Trophoblast cell (in vitro differentiated cells and primary cell): ENCODE results near the gene LAMP1.
"Not testable (repeated sequence)": the region's sequence is repeated elsewhere in the genome, so short reads cannot be mapped to it uniquely, and the experiment has no call there.

Source experiments
- DNase-seq, 2 donors: peaks; one replicate each; pipeline ENCODE4 v3.0.0-alpha.2; 2016
- H2AFZ ChIP-seq: 2 replicates; pipeline ENCODE4 v1.6.1; 2013; ENCODE audit warnings: low read length, moderate library complexity, mild to moderate bottlenecking; ENCODE audit not compliant: insufficient read depth, poor library complexity
- H2AK5ac ChIP-seq: 2 replicates; pipeline ENCODE4 v1.6.1; 2013; ENCODE audit warnings: mild to moderate bottlenecking, low read length
- H2BK120ac ChIP-seq: 2 replicates; pipeline ENCODE4 v1.6.1; 2013; ENCODE audit warnings: low read length, mild to moderate bottlenecking, moderate library complexity; ENCODE audit not compliant: insufficient read depth, poor library complexity
- H2BK12ac ChIP-seq: 2 replicates; pipeline ENCODE4 v1.6.1; 2013; ENCODE audit warnings: mild to moderate bottlenecking, low read length, moderate library complexity
- H2BK5ac ChIP-seq: 2 replicates; pipeline ENCODE4 v1.6.1; 2013; ENCODE audit warnings: low read length, low read depth, moderate library complexity, mild to moderate bottlenecking; ENCODE audit not compliant: poor library complexity
- H3K14ac ChIP-seq: 2 replicates; pipeline ENCODE4 v1.6.1; 2013; ENCODE audit warnings: mild to moderate bottlenecking, low read length
- H3K18ac ChIP-seq: 2 replicates; pipeline ENCODE4 v1.6.1; 2013; ENCODE audit warnings: mild to moderate bottlenecking, low read length
- H3K23ac ChIP-seq: 2 replicates; pipeline ENCODE4 v1.6.1; 2013; ENCODE audit warnings: low read length
- H3K27ac ChIP-seq: 2 replicates; pipeline ENCODE4 v1.5.1; 2013; ENCODE audit warnings: low read depth, mild to moderate bottlenecking, inconsistent platforms, low read length, moderate library complexity
- H3K27me3 ChIP-seq: 2 replicates; pipeline ENCODE4 v1.6.1; 2013; ENCODE audit warnings: inconsistent platforms, mild to moderate bottlenecking, low read length, moderate library complexity; ENCODE audit not compliant: insufficient read depth
- H3K36me3 ChIP-seq, 2 experiments: 1 replicate in 1 of 2; 2 replicates in 1 of 2; pipeline ENCODE4 v1.6.1; 2013; ENCODE audit warnings: low read length in 2 of 2, mild to moderate bottlenecking in 2 of 2, moderate library complexity in 1 of 2; ENCODE audit not compliant: insufficient read depth in 2 of 2, control insufficient read depth in 1 of 2
- H3K4ac ChIP-seq: 2 replicates; pipeline ENCODE4 v1.6.1; 2013; ENCODE audit warnings: low read depth, mild to moderate bottlenecking, low read length, moderate library complexity
- H3K4me1 ChIP-seq, 2 experiments: 1 replicate in 1 of 2; 2 replicates in 1 of 2; pipeline ENCODE4 v1.6.1; 2013; ENCODE audit warnings: low read length in 2 of 2, mild to moderate bottlenecking in 2 of 2, moderate library complexity in 1 of 2; ENCODE audit not compliant: insufficient read depth in 2 of 2, control insufficient read depth in 1 of 2
- H3K4me2 ChIP-seq: 2 replicates; pipeline ENCODE4 v1.6.1; 2013; ENCODE audit warnings: inconsistent platforms, mild to moderate bottlenecking, low read length, moderate library complexity
- H3K4me3 ChIP-seq: 2 replicates; pipeline ENCODE4 v1.5.1; 2013; ENCODE audit warnings: mild to moderate bottlenecking, low read depth, low read length, inconsistent platforms
- H3K79me1 ChIP-seq: one replicate; pipeline ENCODE4 v1.6.1; 2013; ENCODE audit warnings: low read length
- H3K79me2 ChIP-seq: 2 replicates; pipeline ENCODE4 v1.6.1; 2013; ENCODE audit warnings: low read length, mild to moderate bottlenecking; ENCODE audit not compliant: control insufficient read depth, insufficient read depth, poor library complexity
- H3K9ac ChIP-seq: 2 replicates; pipeline ENCODE4 v1.6.1; 2013; ENCODE audit warnings: mild to moderate bottlenecking, low read length
- H3K9me3 ChIP-seq: 2 replicates; pipeline ENCODE4 v1.6.1; 2013; ENCODE audit warnings: low read depth, mild to moderate bottlenecking, control low read depth, inconsistent platforms, low read length; ENCODE audit not compliant: insufficient read depth
- H4K12ac ChIP-seq: 2 replicates; pipeline ENCODE4 v1.6.1; 2013; ENCODE audit warnings: low read depth, mild to moderate bottlenecking, low read length, moderate library complexity
- H4K8ac ChIP-seq: 2 replicates; pipeline ENCODE4 v1.6.1; 2013; ENCODE audit warnings: low read depth, mild to moderate bottlenecking, low read length, moderate library complexity
- H4K91ac ChIP-seq: one replicate; pipeline ENCODE4 v1.6.1; 2013; ENCODE audit warnings: low read depth, mild to moderate bottlenecking, low read length, moderate library complexity
- WGBS: extraction: QIAGEN DNeasy Blood & Tissue Kit; methylation state at CpG from one replicate; pipeline ENCODE4 v1.1.7; 2013; ENCODE audit warnings: missing lambda C conversion rate; ENCODE audit not compliant: insufficient read length, insufficient coverage; ENCODE audit errors: extremely low coverage; 5-methylcytosine and 5-hydroxymethylcytosine counted together

Gene LAMP1

DNA sequence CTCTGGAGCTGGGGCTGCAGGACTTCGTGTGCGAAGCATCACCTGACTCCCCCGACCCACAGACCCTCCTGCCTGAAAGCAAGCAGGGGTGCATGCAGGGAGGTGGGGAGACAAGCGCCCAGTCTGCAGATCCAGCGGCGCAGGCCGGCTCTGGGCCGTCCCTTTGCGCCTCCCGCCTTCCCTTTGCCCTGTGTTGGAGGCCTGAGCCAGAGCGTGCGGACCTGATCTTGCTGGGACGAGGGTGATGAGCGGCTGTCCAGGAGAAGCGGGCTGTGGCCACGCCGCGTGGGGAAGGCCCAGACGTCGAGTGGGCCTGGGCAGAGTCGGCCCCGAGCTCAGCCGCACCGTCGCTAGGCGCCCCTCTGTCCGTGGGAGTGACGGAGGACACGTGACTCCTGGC lies 72.2 kb downstream of the LAMP1 start:
- Histone ChIP-seq H2BK5ac (no peak overlapping the region), H4K8ac (no peak overlapping the region), H4K12ac (no peak overlapping the region), H3K4me1 (peaks cover 3 to 5% of the 10 kb centered on the region in 2 experiments), H2AK5ac (no peak overlapping the region), H3K27ac (no peak overlapping the region), H3K79me2 (no peaks in the 10 kb centered on the region), H3K14ac (no peak overlapping the region), H4K91ac (no peak overlapping the region), H3K4ac (no peak overlapping the region), H3K36me3 (no peaks in the 10 kb centered on the region), H3K9ac (no peak overlapping the region), H3K4me3 (no peak overlapping the region), H2AFZ (no peak overlapping the region), H3K23ac (no peak overlapping the region), H3K9me3 (no peaks in the 10 kb centered on the region), H3K79me1 (no peaks in the 10 kb centered on the region), H2BK120ac (no peak overlapping the region), H3K27me3 (no peaks in the 10 kb centered on the region), H3K18ac (no peak overlapping the region), H3K4me2 (no peak overlapping the region), H2BK12ac (no peak overlapping the region)
- no CpG with 5 or more reads among the region's 29 CpGs for WGBS
- DNase-seq: no peak

DNA sequence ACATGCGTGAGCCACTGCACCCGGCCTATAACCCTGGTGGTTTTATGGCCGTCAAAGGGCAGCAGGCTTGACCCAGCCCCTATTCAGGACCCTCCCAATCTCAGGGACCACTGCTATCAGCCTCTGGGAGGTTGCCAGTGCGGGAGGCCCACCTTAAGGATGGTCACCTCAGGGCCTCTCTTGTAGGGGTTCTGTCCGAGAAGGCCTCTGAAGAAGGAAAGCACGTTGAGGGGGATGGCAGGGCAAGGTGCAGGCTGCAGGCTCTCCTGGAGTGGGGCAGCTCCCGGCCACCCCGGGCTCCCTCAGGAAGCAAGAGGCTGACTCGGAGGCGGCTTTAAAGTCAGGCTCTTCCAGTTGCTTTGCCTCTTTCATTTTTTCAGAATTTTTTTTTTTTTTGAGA lies 72.8 kb downstream of the LAMP1 start:
- no peak overlapping the region for H2BK120ac ChIP-seq
- no peak overlapping the region for H3K9ac ChIP-seq
- DNase-seq: no peak
- no peak overlapping the region for H4K91ac ChIP-seq
- no peak overlapping the region for H2AFZ ChIP-seq
- H3K36me3 ChIP-seq: no peaks in the 10 kb centered on the region
- no peaks in the 10 kb centered on the region for H3K27me3 ChIP-seq
- no peak overlapping the region for H3K4me3 ChIP-seq
- WGBS: no CpG with 5 or more reads among the region's 10 CpGs
- H4K12ac ChIP-seq: no peak overlapping the region
- H2AK5ac ChIP-seq: no peak overlapping the region
- H3K4ac ChIP-seq: no peak overlapping the region
- no peak overlapping the region for H3K4me2 ChIP-seq
- H3K79me2 ChIP-seq: no peaks in the 10 kb centered on the region
- H3K14ac ChIP-seq: no peak overlapping the region
- H3K27ac ChIP-seq: no peak overlapping the region
- no peaks in the 10 kb centered on the region for H3K9me3 ChIP-seq
- H3K18ac ChIP-seq: no peak overlapping the region
- H2BK5ac ChIP-seq: no peak overlapping the region
- no peak overlapping the region for H4K8ac ChIP-seq
- H3K23ac ChIP-seq: no peak overlapping the region
- H3K4me1 ChIP-seq: peaks cover 3 to 5% of the 10 kb centered on the region in 2 experiments
- no peaks in the 10 kb centered on the region for H3K79me1 ChIP-seq
- no peak overlapping the region for H2BK12ac ChIP-seq

DNA sequence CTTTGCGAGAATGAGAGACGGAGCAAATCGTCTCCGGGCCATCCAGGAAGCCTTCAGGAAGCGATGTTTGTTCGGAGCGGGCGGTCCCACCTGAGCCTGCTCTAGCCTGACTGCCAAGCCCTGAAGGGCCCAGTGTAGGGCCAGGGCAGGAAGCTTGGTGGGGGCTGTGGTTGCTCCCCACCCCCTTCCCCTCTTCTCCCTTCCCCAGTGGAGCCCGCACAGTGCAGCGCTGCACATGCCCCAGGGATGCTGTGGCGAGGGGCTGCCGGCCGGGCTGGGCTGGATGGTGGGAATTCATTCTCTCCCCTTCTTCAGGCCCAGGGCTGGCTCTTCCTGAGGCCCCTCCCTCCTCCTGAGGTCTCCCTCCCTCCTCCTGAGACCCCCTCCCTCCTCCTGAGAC lies 74.0 kb downstream of the LAMP1 start:
- Histone ChIP-seq H3K9ac (no peak overlapping the region), H3K4ac (no peak overlapping the region), H2BK12ac (no peak overlapping the region), H3K27ac (no peak overlapping the region), H3K36me3 (no peaks in the 10 kb centered on the region), H2BK5ac (no peak overlapping the region), H3K23ac (no peak overlapping the region), H3K9me3 (no peaks in the 10 kb centered on the region), H2BK120ac (no peak overlapping the region), H3K4me2 (no peak overlapping the region), H3K4me3 (no peak overlapping the region), H3K14ac (no peak overlapping the region), H4K91ac (no peak overlapping the region), H3K18ac (no peak overlapping the region), H4K8ac (no peak overlapping the region), H4K12ac (no peak overlapping the region), H3K79me1 (no peaks in the 10 kb centered on the region), H2AFZ (no peak overlapping the region), H3K79me2 (no peaks in the 10 kb centered on the region), H2AK5ac (no peak overlapping the region), H3K27me3 (no peaks in the 10 kb centered on the region), H3K4me1 (peaks cover 3 to 5% of the 10 kb centered on the region in 2 experiments)
- DNase-seq: no peak
- no CpG with 5 or more reads among the region's 13 CpGs for WGBS

DNA sequence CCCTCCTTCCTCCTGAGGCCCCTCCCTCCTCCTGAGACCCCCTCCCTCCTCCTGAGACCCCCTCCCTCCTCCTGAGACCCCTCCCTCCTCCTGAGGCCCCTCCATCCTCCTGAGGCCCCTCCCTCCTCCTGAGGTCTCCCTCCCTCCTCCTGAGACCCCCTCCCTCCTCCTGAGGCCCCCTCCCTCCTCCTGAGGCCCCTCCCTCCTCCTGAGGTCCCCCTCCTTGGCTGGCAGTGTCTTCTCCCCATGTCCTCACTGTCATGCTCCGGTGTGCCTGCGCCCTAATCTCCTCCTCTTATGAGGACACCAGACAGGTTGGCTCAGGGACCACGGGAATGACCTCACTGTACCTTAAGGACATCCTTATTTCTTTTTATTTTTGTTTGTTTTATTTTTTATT lies 74.7 kb downstream of the LAMP1 start:
- not testable (repeated sequence) for H2AK5ac ChIP-seq, H3K27ac ChIP-seq, DNase-seq, H2BK12ac ChIP-seq, H3K4me1 ChIP-seq, H3K79me2 ChIP-seq, H3K14ac ChIP-seq, H3K4me2 ChIP-seq, H4K91ac ChIP-seq, H2BK120ac ChIP-seq, H3K23ac ChIP-seq, H3K4ac ChIP-seq, H3K79me1 ChIP-seq, H3K18ac ChIP-seq, H3K27me3 ChIP-seq, H2BK5ac ChIP-seq, H3K9ac ChIP-seq, H3K36me3 ChIP-seq, H4K8ac ChIP-seq, H4K12ac ChIP-seq, H2AFZ ChIP-seq, H3K4me3 ChIP-seq, H3K9me3 ChIP-seq
- no CpG with 5 or more reads among the region's 3 CpGs for WGBS
